HG03025 (cell line): ENCODE data around the gene PSENEN.
"Not testable (repeated sequence)": the region's sequence is repeated elsewhere in the genome, so short reads cannot be mapped to it uniquely, and the experiment has no call there.

Experiments
- ATAC-seq: cut with Tn5 transposase; IDR thresholded peaks from one replicate; pipeline ENCODE4 v1.9.1; 2021; ENCODE audit warnings: mild to moderate bottlenecking, moderate library complexity; ENCODE audit not compliant: unreplicated experiment, low FRiP score

Gene PSENEN

DNA sequence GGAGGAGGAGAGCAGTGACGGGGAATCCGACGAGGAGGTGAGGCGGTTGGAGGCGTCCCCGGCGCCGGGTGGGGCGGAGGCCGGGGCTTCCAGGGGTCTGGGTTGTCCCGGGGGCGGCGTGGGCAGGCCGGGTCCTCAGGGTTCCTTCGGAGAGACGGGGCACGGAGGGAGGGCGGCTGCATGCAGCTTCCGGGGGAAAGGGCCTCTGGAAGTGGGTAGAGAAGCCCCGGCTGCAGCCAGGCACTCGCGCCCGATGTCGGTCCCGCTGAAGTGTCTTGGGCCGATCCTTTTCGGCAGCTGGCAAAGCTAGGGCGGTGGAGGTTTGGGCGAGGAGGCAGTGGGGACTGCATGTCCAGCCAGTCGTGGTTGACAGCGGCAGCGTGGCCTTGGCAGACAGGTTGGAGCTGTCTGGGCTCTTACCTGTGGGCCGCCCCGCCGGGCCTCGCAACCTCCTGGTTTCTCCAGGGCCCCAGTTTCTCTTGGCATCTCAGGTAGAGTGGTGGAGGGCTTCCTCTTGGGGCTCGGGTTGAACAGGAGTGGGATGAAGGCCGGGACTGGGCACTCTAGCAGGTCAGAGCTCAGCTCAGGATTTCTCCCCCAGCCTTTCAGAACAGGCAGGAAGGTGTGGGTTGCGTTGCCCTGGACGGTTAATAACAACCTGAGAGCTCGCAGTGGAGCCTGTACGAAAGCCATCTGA, 27.0 kb upstream of the PSENEN start:
- peak; percentile 5 for ATAC-seq

DNA sequence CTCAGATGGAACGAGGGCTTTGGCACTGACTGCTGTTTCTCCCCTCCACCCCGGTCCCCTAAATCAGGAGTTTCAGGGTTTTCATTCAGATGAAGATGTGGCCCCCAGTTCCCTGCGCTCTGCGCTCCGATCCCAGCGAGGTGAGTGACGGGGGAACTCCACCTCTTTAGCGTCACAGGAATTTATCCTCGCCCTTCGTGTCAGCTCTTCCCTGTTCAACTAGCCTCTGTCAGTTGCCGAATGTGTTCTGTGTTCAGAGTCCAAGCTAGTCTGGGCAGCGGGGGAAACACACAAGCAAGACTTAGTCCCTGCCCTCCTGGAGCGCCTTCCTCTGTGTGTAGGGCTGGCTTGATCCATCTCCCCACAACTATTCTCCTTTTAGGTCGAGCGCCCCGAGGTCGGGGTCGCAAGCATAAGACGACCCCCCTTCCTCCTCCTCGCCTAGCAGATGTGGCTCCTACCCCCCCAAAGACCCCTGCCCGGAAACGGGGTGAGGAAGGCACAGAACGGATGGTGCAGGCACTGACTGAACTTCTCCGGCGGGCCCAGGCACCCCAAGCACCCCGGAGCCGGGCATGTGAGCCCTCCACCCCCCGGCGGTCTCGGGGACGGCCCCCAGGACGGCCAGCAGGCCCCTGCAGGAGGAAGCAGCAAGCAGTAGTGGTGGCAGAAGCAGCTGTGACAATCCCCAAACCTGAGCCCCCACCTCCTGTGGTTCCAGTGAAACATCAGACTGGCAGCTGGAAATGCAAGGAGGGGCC, 25.9 kb upstream of the PSENEN start:
- no peak for ATAC-seq

DNA sequence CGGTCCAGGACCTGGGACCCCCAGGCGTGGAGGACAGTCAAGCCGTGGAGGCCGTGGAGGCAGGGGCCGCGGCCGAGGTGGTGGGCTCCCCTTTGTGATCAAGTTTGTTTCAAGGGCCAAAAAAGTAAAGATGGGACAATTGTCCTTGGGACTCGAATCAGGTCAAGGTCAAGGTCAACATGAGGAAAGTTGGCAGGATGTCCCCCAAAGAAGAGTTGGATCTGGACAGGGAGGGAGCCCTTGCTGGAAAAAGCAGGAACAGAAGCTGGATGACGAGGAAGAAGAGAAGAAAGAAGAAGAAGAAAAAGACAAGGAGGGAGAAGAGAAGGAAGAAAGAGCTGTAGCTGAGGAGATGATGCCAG, 25.3 kb upstream of the PSENEN start:
- ATAC-seq, result no peak

DNA sequence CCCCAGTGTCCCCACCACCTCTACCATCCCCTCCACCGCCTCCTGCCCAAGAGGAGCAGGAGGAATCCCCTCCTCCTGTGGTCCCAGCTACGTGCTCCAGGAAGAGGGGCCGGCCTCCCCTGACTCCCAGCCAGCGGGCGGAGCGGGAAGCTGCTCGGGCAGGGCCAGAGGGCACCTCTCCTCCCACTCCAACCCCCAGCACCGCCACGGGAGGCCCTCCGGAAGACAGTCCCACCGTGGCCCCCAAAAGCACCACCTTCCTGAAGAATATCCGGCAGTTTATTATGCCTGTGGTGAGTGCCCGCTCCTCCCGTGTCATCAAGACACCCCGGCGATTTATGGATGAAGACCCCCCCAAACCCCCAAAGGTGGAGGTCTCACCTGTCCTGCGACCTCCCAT, 24.8 kb upstream of the PSENEN start:
- no peak for ATAC-seq

DNA sequence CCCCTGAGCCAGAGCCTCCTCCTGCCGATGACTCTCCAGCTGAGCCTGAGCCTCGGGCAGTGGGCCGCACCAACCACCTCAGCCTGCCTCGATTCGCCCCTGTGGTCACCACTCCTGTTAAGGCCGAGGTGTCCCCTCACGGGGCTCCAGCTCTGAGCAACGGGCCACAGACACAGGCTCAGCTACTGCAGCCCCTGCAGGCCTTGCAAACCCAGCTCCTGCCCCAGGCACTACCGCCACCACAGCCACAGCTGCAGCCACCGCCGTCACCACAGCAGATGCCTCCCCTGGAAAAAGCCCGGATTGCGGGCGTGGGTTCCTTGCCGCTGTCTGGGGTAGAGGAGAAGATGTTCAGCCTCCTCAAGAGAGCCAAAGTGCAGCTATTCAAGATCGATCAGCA, 24.1 kb upstream of the PSENEN start:
- ATAC-seq, result no peak

DNA sequence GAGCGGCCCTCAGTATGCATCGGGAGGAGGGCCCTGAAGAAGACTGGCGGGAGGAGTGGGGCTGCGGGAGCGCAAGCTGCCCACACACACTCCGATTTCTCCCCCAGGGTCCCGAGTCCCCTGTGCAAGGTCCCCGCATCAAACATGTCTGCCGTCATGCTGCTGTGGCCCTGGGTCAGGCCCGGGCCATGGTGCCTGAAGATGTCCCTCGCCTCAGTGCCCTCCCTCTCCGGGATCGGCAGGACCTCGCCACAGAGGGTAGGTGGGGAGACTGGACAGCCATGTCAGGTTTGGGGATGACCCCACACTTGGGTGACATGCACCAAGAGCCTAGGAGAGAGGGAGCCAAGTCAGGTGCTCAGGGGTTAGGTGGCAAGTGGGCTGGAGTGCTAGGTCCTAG, 23.0 kb upstream of the PSENEN start:
- no peak for ATAC-seq

DNA sequence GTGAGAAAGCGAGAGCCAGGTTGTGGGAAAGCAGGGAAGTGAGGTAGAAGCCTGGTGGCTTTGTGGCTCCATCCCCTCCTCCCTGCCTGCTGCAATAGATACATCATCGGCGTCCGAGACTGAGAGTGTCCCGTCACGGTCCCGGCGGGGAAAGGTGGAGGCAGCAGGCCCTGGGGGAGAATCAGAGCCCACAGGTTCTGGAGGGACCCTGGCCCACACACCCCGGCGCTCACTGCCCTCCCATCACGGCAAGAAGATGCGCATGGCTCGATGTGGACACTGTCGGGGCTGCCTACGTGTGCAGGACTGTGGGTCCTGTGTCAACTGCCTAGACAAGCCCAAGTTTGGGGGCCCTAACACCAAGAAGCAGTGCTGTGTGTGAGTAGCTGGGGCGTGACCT, 22.6 kb upstream of the PSENEN start:
- no peak for ATAC-seq

DNA sequence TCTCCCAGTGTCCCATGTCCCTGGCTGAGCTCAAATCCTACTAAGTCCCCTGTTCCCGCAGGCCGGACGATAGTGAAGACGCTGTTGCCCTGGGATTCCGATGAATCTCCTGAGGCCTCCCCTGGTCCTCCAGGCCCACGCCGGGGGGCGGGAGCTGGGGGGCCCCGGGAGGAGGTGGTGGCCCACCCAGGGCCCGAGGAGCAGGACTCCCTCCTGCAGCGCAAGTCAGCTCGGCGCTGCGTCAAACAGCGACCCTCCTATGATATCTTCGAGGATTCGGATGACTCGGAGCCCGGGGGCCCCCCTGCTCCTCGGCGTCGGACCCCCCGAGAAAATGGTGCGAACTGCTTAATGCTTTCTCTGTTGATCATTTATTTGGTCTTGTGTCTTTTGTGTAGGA, 21.8 kb upstream of the PSENEN start:
- no peak for ATAC-seq

DNA sequence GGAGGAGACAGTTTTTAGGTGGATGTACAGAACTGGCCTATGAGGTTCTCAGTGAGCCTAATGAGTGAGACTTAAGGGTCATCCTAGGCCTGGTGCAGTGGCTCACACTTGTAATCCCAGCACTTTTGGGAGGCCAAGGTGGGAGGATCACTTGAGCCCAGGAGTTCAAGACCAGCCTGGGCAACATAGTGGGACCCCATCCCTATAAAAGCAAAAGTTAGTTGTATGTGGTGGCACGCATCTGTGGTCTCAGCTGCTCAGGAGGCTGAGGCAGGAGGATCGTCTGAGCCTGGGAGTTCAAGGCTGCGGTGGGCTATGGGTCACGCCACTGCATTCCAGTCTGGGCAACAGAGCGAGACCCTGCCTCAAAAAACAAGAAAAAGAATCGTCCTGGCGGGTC, 21.3 kb upstream of the PSENEN start:
- not testable (repeated sequence) for ATAC-seq

DNA sequence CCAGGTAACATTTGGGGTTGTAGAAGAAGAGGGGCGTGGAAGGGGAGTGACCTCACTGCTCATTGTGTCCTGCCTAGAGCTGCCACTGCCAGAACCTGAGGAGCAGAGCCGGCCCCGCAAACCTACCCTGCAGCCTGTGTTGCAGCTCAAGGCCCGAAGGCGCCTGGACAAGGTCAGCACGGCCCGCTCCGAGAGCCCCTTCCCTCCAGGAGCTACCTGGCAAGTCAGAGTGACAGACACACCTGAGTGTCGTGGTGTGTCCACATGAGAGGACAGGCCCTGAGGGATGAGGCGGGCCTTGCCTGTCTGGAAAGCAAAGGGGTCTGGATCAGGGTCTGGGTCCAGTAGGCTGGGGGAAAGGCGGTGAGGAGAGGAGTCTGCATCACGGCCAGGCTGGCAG, 20.9 kb upstream of the PSENEN start:
- ATAC-seq, result no peak

DNA sequence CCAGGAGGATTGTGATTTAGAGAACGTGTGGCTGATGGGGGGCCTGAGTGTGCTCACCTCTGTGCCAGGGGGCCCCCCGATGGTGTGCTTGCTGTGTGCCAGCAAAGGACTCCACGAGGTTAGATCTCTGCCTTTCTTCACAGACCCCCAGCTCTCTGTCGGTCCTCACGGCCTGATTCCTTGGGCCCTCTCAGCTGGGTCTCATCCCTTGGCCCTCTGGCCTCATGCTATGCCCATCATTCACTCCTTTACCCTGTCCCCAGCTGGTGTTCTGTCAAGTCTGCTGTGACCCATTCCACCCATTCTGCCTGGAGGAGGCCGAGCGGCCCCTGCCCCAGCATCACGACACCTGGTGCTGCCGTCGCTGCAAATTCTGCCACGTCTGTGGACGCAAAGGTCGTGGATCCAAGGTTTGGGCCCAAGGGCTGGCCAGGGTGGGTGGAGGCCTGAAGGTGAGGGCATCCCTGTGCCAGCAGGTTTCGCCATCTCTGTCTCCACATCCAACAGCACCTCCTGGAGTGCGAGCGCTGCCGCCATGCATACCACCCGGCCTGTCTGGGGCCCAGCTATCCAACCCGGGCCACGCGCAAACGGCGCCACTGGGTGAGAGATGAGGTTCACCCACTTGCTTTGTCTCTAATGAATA, 20.1 kb upstream of the PSENEN start:
- no peak for ATAC-seq

DNA sequence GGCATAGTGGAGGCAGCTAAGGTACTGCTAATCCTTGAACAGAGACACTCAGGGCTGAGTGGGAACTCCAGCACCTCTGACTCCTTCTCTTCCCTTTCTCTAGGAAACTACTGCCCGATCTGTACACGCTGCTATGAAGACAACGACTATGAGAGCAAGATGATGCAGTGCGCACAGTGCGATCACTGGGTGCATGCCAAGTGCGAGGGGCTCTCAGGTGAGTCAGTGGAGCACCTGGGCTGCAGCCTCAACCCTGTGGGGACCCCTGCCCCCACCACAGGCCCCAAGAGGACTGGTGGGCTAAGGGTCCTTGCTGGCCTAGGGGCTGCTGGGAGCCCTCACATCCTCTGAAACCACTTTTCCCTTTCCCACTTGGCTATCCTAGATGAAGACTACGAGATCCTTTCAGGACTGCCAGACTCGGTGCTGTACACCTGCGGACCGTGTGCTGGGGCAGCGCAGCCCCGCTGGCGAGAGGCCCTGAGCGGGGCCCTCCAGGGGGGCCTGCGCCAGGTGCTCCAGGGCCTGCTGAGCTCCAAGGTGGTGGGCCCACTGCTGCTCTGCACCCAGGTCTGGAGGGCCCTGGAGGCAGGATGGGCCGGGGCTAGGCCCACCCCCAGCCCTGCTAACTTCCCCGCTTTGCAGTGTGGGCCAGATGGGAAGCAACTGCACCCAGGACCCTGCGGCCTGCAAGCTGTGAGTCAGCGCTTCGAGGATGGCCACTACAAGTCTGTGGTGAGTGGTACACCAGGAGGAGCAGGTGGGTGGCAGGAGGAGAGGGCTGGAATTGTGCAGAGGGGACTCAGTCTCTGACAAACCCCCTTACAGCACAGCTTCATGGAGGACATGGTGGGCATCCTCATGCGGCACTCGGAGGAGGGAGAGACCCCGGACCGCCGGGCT, 18.1 kb upstream of the PSENEN start:
- ATAC-seq, result no peak

DNA sequence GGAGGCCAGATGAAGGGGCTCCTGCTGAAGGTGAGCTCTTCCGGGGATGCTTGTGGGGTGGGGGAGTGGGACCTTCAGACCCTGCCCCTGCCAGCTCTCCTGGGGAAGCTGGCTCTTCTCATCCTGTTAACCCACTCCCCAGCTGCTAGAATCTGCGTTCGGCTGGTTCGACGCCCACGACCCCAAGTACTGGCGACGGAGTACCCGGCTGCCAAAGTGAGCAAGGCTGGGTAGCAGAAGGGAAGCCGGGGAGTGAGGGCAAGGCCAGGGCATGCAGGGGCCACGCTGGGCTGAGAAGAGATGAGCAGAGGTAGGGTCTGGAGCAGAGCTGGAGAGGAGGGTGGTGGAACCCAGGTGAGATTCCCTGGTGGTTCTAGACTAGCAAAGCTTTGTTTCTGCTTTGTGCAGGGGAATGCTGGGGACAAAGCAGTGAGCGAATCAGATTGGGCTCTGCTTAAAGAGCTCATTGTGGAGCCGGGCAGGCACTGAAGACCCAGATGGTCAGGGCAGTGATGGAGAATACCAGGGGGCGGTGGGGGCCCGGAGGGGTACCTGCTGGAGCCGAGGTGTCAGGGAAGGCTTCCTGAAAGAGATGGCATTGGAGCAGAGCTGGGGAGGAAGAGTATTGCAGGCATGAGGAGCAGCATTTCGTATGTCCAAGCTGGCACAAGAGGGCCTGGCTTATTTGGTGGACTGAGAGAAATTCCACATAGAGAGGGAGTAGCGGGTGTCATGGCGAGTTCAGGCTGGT, 17.3 kb upstream of the PSENEN start:
- ATAC-seq, result no peak

DNA sequence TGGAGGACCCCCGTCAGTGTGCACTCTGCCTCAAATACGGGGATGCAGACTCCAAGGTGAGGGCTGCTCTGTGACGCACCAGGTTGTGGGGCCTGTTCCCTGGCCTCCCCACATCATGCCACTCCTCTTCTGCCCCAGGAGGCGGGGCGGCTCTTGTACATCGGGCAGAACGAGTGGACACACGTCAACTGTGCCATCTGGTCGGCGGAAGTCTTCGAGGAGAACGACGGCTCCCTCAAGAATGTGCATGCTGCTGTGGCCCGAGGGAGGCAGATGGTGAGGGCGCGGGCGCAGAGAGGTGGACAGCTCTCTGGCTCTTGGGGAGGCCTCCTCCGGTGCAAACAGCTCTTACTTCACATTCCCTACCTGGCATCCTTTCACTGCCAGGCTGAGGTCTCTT, 16.4 kb upstream of the PSENEN start:
- ATAC-seq, result no peak

DNA sequence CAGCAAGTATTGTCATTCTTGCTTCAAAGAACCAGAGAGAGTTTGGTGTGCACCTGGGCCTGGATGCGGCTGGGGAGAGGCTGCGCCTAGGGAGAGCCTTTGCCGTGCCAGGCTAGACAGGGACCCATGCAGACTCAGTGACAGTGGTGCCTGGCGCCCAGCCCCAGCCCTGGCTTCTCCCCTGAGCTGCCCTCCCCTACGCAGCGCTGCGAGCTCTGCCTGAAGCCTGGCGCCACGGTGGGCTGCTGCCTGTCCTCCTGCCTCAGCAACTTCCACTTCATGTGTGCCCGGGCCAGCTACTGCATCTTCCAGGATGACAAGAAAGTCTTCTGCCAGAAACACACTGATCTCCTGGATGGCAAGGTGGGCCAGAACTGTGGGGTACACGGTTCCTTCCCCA, 15.7 kb upstream of the PSENEN start:
- no peak for ATAC-seq

DNA sequence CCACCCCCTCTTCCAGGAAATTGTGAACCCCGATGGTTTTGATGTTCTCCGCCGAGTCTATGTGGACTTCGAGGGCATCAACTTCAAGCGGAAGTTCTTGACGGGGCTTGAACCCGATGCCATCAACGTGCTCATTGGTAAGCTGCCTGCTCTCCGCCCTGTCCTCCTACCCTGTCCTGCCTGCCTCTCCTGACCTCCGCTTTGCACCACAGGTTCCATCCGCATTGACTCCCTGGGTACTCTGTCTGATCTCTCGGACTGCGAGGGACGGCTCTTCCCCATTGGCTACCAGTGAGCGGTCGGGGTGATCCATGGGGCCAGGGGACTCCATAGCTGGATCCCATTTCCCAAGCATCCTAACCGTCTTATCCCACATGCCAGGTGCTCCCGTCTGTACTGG, 15.1 kb upstream of the PSENEN start:
- no peak for ATAC-seq

DNA sequence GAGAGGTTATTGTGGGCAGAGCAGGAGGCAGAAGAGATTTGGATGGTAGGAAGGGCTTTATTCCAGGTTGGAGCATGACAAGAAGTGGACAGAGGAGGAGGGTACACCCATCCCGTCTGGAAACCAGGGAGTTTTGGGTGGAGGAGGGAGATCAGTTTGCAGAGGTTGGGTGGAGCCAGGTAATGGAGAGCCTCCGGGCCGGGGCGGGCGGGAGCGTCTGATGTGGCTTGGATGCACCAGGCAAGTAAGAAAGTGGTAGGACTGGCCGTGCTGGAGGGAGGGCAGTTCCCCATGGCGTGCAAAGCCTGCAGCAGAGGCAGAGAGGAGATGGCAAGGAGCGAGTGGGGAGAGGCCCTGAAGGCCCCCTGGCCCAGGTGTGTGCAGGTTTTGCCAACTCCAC, 14.1 kb upstream of the PSENEN start:
- no peak for ATAC-seq

DNA sequence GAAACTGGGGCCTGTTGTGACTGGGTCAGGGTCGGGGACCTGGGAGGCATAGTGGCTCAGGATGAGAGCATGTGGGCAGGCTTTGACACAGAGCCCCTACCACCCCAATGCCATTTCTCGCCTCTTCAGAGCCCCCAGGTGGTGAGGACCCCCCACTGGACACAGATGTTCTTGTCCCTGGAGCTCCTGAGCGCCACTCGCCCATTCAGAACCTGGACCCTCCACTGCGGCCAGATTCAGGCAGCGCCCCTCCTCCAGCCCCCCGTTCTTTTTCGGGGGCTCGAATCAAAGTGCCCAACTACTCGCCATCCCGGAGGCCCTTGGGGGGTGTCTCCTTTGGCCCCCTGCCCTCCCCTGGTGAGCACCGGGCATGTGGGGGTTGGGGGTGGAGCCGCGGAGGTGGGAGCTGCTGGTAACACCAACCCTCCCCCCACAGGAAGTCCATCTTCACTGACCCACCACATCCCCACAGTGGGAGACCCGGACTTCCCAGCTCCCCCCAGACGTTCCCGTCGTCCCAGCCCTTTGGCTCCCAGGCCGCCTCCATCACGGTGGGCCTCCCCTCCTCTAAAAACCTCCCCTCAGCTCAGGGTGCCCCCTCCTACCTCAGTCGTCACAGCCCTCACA, 13.6 kb upstream of the PSENEN start:
- ATAC-seq, result no peak

DNA sequence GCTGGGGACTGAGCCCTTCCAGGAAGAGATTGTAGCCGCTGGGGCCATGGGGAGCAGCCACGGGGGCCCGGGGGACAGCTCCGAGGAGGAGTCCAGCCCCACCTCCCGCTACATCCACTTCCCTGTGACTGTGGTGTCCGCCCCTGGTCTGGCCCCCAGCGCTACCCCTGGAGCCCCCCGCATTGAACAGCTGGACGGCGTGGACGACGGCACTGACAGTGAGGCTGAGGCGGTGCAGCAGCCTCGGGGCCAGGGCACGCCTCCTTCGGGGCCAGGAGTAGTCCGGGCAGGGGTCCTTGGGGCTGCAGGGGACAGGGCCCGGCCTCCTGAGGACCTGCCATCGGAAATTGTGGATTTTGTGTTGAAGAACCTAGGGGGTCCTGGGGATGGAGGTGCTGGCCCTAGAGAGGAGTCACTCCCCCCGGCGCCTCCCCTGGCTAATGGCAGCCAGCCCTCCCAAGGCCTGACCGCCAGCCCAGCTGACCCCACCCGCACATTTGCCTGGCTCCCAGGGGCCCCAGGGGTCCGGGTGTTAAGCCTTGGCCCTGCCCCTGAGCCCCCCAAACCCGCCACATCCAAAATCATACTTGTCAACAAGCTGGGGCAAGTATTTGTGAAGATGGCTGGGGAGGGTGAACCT, 12.8 kb upstream of the PSENEN start:
- no peak for ATAC-seq
